ENCODE results near the gene TMEM18.

The TMEM18 gene

DNA sequence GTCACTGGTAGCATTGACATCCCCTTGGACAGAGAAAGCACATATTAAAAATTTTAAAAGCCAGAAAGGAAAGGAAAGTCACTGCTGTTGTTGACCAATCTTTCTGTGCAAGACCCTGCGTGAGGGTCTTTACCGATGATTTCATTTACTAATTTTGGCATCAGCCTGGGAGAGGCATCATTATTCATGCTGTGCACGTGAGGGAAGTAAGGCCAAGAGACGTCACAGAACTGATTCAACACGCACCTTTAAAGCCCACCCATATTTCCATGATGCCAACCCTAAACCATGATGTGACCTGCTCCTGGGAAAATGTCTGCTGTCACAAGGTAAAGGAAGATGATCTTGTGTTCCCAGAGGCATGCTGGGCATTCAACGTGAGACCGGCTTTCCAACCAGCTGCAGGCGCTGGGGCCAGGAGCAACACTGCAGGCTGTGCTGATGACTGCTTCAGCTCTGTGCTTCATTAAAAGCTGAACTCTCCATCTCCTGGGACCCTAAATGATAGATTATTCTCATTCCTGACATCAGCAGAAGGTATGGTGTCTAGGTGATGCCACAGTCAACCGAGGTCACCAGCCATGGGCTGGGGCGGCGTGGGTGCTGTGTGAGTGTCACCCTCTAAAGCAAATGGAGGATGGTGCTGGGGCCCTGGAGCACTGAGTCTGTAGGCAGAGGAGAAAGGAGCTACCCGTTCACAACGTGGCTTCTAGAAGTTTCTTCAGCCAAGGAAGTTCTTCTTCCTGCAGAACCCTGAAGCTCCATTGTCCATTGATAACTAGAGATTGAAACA is 53.9 kb downstream of the TMEM18 start:
- Histone ChIP-seq H2AFZ (ENCODE audit: low read depth, low read length) (no peak overlapping the region), H3K14ac (ENCODE audit: low read length in 2 of 2) (no peak overlapping the region), H4K8ac (ENCODE audit: low read length) (no peak overlapping the region), H4K91ac (ENCODE audit: low read length) (no peak overlapping the region), H3K9ac (ENCODE audit: low read length) (no peak overlapping the region), H3K36me3 (ENCODE audit: control insufficient read depth in 1 of 2, insufficient read depth in 2 of 2, low read depth in 1 of 2, low read length in 2 of 2) (no peaks in the 10 kb centered on the region), H3K4me3 (ENCODE audit: insufficient read depth in 1 of 2, low read depth in 1 of 2, low read length in 2 of 2) (no peak overlapping the region), H2BK120ac (ENCODE audit: low read depth, low read length) (no peak overlapping the region), H3K9me3 (ENCODE audit: control insufficient read depth, low read length) (no peaks in the 10 kb centered on the region), H2AK5ac (ENCODE audit: low read length, severe bottlenecking) (no peak overlapping the region), H2BK15ac (ENCODE audit: low read depth, poor library complexity, severe bottlenecking) (no peak overlapping the region), H3K4me2 (ENCODE audit: low read length, poor library complexity, severe bottlenecking) (no peak overlapping the region), H3K79me1 (replicated peaks; ENCODE audit: low read length, poor library complexity, severe bottlenecking) (no peaks in the 10 kb centered on the region), H2BK5ac (ENCODE audit: low read depth, low read length, poor library complexity, severe bottlenecking) (no peak overlapping the region), H3K4ac (ENCODE audit: low read depth in 1 of 2, low read length in 2 of 2) (no peak overlapping the region), H2BK12ac (ENCODE audit: low read length in 2 of 2) (no peak overlapping the region), H3K23ac (ENCODE audit: low read length in 2 of 2) (no peak overlapping the region), H3K27me3 (ENCODE audit: control insufficient read depth in 1 of 2, insufficient read depth in 1 of 2, low read length in 2 of 2) (peaks cover 0 to 3% of the 10 kb centered on the region in 2 experiments), H3K18ac (ENCODE audit: low read depth in 1 of 2, low read length in 2 of 2) (no peak overlapping the region), H3K4me1 (ENCODE audit: control insufficient read depth, insufficient read depth, low read depth, low read length) (no peaks in the 10 kb centered on the region), H3K27ac (ENCODE audit: low read length, poor library complexity, severe bottlenecking) (no peak overlapping the region)
- no peak for DNase-seq
- WGBS, result 85% methylated on average over 13 of the region's 13 CpGs

DNA sequence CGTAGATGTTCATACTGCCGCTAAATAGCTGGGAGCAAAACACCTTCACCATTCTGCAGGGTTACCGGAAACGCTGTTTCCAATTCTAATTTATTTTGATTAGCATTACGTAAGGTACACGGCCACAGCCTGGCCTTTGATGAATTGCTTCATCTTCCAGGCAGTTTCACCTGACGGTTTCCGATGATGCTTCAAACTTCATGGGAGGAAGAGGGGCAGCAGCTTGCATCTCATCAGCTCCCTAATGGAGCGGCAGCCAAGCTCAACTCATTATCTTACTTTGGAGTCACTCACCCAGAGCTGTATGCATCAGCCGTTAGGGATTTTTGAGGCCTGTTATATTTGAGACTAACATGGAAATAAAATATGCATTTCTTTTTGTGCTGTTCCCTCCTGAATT is 54.8 kb downstream of the TMEM18 start:
- Histone ChIP-seq H2BK12ac (ENCODE audit: low read length in 2 of 2) (no peak overlapping the region), H2BK15ac (ENCODE audit: low read depth, poor library complexity, severe bottlenecking) (no peak overlapping the region), H3K4me2 (ENCODE audit: low read length, poor library complexity, severe bottlenecking) (no peak overlapping the region), H3K9ac (ENCODE audit: low read length) (no peak overlapping the region), H3K36me3 (ENCODE audit: control insufficient read depth in 1 of 2, insufficient read depth in 2 of 2, low read depth in 1 of 2, low read length in 2 of 2) (no peaks in the 10 kb centered on the region), H2AK5ac (ENCODE audit: low read length, severe bottlenecking) (no peak overlapping the region), H2BK5ac (ENCODE audit: low read depth, low read length, poor library complexity, severe bottlenecking) (no peak overlapping the region), H3K9me3 (ENCODE audit: control insufficient read depth, low read length) (no peaks in the 10 kb centered on the region), H3K27me3 (ENCODE audit: control insufficient read depth in 1 of 2, insufficient read depth in 1 of 2, low read length in 2 of 2) (peaks cover 0 to 3% of the 10 kb centered on the region in 2 experiments), H3K14ac (ENCODE audit: low read length in 2 of 2) (no peak overlapping the region), H3K18ac (ENCODE audit: low read depth in 1 of 2, low read length in 2 of 2) (no peak overlapping the region), H2BK120ac (ENCODE audit: low read depth, low read length) (no peak overlapping the region), H3K79me1 (replicated peaks; ENCODE audit: low read length, poor library complexity, severe bottlenecking) (no peaks in the 10 kb centered on the region), H3K4ac (ENCODE audit: low read depth in 1 of 2, low read length in 2 of 2) (no peak overlapping the region), H3K23ac (ENCODE audit: low read length in 2 of 2) (no peak overlapping the region), H4K8ac (ENCODE audit: low read length) (no peak overlapping the region), H3K4me1 (ENCODE audit: control insufficient read depth, insufficient read depth, low read depth, low read length) (no peaks in the 10 kb centered on the region), H2AFZ (ENCODE audit: low read depth, low read length) (no peak overlapping the region), H3K4me3 (ENCODE audit: insufficient read depth in 1 of 2, low read depth in 1 of 2, low read length in 2 of 2) (no peak overlapping the region), H3K27ac (ENCODE audit: low read length, poor library complexity, severe bottlenecking) (no peak overlapping the region), H4K91ac (ENCODE audit: low read length) (no peak overlapping the region)
- WGBS, result 85% methylated on average over 10 of the region's 10 CpGs
- DNase-seq, result no peak

DNA sequence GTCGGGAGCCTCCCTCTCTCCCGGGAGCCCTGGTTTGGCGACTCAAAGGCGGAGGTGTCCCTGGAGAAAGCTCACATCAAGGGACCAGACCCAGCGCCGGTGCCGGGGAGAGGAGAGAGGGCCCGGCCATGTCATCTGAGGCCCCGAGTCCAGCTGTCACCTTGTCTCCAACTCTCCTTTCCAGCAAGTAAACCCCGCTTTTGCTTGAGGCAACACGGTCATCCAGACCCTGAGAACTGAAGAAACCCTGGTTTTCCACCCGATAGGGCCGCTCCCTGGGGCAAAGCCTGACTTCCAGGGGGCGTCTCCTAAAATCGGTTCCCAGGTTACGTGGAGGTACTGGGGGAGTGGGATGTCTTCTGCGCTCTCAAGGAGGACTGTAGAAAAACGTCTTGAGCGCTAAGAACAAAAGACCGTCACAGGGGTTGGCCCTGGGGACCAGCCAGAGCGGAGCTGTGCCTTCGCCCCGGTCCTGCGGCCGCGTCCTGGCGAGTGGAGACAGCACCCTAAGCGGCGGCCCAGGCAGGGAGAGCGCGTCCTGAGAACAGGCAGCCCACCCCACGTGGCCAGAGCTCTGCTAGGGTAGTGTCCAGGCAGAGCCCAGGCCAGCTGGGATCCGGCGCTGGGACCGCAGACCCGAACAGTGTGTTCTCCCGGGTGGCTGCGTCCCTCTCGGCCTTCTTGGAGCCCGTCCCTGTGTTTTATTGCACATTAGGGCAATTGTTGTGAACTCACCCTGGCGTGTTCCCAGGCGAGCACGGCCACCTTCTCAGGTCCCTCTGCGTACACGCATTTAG is 55.7 kb downstream of the TMEM18 start:
- Histone ChIP-seq H2BK12ac (ENCODE audit: low read length in 2 of 2) (no peak overlapping the region), H3K14ac (ENCODE audit: low read length in 2 of 2) (no peak overlapping the region), H2AFZ (ENCODE audit: low read depth, low read length) (no peak overlapping the region), H3K4me1 (ENCODE audit: control insufficient read depth, insufficient read depth, low read depth, low read length) (no peaks in the 10 kb centered on the region), H3K9ac (ENCODE audit: low read length) (no peak overlapping the region), H3K27ac (ENCODE audit: low read length, poor library complexity, severe bottlenecking) (no peak overlapping the region), H3K4me2 (ENCODE audit: low read length, poor library complexity, severe bottlenecking) (no peak overlapping the region), H4K8ac (ENCODE audit: low read length) (no peak overlapping the region), H3K18ac (ENCODE audit: low read depth in 1 of 2, low read length in 2 of 2) (no peak overlapping the region), H3K4ac (ENCODE audit: low read depth in 1 of 2, low read length in 2 of 2) (no peak overlapping the region), H2AK5ac (ENCODE audit: low read length, severe bottlenecking) (no peak overlapping the region), H3K36me3 (ENCODE audit: control insufficient read depth in 1 of 2, insufficient read depth in 2 of 2, low read depth in 1 of 2, low read length in 2 of 2) (no peaks in the 10 kb centered on the region), H3K4me3 (ENCODE audit: insufficient read depth in 1 of 2, low read depth in 1 of 2, low read length in 2 of 2) (no peak overlapping the region), H2BK5ac (ENCODE audit: low read depth, low read length, poor library complexity, severe bottlenecking) (no peak overlapping the region), H4K91ac (ENCODE audit: low read length) (no peak overlapping the region), H3K27me3 (ENCODE audit: control insufficient read depth in 1 of 2, insufficient read depth in 1 of 2, low read length in 2 of 2) (peaks cover 0 to 3% of the 10 kb centered on the region in 2 experiments), H2BK120ac (ENCODE audit: low read depth, low read length) (no peak overlapping the region), H2BK15ac (ENCODE audit: low read depth, poor library complexity, severe bottlenecking) (no peak overlapping the region), H3K9me3 (ENCODE audit: control insufficient read depth, low read length) (no peaks in the 10 kb centered on the region), H3K23ac (ENCODE audit: low read length in 2 of 2) (no peak overlapping the region), H3K79me1 (replicated peaks; ENCODE audit: low read length, poor library complexity, severe bottlenecking) (no peaks in the 10 kb centered on the region)
- 92% methylated on average over 44 of the region's 45 CpGs for WGBS
- DNase-seq, result no peak

Data from mesenchymal stem cell (in vitro differentiated cells and primary cell).